ENCODE data around the gene PSKH1.

PSKH1 gene

GRCh38 chr16:67897231-67897630 is 4.2 kb downstream of the PSKH1 start:
- no peak overlapping the region for H3K4me3 Mint-ChIP-seq
- no peaks in the 10 kb centered on the region for H3K9me3 Mint-ChIP-seq
- peaks cover 47% of the 10 kb centered on the region for H3K4me1 Mint-ChIP-seq
- no peak for TF ChIP-seq CTCF (IDR thresholded peaks at IDR 0.05)
- H3K36me3 Mint-ChIP-seq (ENCODE audit: low read depth), result no peaks in the 10 kb centered on the region
- no peak for DNase-seq
- H3K27ac Mint-ChIP-seq, result no peak overlapping the region
- H3K27me3 Mint-ChIP-seq (ENCODE audit: low read depth, poor library complexity), result peaks cover 3% of the 10 kb centered on the region

GRCh38 chr16:67901734-67902133 is 8.7 kb downstream of the PSKH1 start:
- Mint-ChIP-seq H3K4me3 (no peak overlapping the region), H3K9me3 (no peaks in the 10 kb centered on the region), H3K36me3 (ENCODE audit: low read depth) (peaks cover 17% of the 10 kb centered on the region), H3K27ac (no peak overlapping the region), H3K27me3 (ENCODE audit: low read depth, poor library complexity) (no peaks in the 10 kb centered on the region), H3K4me1 (peaks cover 22% of the 10 kb centered on the region)
- no peak for TF ChIP-seq CTCF (IDR thresholded peaks at IDR 0.05)
- DNase-seq, result no peak

GRCh38 chr16:67902831-67903230 is 9.8 kb downstream of the PSKH1 start:
- Mint-ChIP-seq H3K36me3 (ENCODE audit: low read depth) (peaks cover 17% of the 10 kb centered on the region), H3K9me3 (no peaks in the 10 kb centered on the region), H3K4me3 (no peak overlapping the region), H3K4me1 (peaks cover 17% of the 10 kb centered on the region), H3K27ac (peak overlapping the region; percentile 64), H3K27me3 (ENCODE audit: low read depth, poor library complexity) (no peaks in the 10 kb centered on the region)
- no peak for TF ChIP-seq CTCF (IDR thresholded peaks at IDR 0.05)
- no peak for DNase-seq

DNA sequence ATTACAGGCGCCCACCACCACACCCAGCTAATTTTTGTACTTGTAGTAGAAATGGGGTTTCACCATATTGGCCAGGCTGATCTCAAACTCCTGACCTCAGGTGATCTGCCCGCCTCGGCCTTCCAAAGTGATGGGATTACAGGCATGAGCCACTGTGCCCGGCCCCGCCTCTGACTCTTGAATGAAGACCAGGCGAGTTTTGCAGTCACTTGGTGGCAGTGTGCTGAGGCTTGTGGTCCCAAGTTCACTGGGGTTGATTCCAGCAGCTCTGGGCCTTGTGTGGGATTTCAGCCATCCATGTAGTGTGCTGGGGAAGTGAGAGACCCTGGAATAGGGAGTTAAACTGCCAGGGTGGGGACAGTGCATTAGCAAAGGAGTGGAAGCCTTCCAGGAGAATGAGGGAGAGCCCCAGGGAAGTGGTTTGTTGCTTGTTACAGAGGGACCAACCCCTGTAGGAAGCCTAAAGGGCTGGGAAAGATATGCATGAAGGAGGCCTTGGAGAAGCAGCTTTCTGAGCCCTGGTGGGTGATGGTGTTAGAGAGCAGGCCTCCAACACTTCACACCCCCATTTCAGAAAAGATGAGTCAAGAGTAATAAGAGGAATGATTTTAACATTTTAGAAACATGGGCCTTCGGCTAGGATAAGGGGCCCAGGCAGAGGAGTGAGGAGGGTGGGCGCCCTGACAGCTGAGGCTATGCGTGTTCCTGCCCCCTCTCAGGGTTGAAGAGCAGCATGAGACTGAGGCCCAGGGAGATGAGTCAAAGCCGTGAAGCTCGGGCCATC is 14.5 kb downstream of the PSKH1 start:
- Mint-ChIP-seq H3K27ac (peak overlapping the region; percentile 87), H3K27me3 (ENCODE audit: low read depth, poor library complexity) (no peaks in the 10 kb centered on the region), H3K4me1 (no peaks in the 10 kb centered on the region), H3K4me3 (no peak overlapping the region), H3K9me3 (no peaks in the 10 kb centered on the region), H3K36me3 (ENCODE audit: low read depth) (peaks cover 28% of the 10 kb centered on the region)
- DNase-seq, result no peak
- TF ChIP-seq CTCF (IDR thresholded peaks at IDR 0.05), result no peak

DNA sequence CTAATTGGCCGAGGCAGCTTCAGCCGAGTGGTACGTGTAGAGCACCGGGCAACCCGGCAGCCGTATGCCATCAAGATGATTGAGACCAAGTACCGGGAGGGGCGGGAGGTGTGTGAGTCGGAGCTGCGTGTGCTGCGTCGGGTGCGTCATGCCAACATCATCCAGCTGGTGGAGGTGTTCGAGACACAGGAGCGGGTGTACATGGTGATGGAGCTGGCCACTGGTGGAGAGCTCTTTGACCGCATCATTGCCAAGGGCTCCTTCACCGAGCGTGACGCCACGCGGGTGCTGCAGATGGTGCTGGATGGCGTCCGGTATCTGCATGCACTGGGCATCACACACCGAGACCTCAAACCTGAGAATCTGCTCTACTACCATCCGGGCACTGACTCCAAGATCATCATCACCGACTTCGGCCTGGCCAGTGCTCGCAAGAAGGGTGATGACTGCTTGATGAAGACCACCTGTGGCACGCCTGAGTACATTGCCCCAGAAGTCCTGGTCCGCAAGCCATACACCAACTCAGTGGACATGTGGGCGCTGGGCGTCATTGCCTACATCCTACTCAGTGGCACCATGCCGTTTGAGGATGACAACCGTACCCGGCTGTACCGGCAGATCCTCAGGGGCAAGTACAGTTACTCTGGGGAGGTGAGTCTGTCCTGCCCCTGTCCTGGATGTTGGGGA is 16.1 kb downstream of the PSKH1 start:
- no peaks in the 10 kb centered on the region for H3K27me3 Mint-ChIP-seq (ENCODE audit: low read depth, poor library complexity)
- H3K4me1 Mint-ChIP-seq, result no peaks in the 10 kb centered on the region
- no peak overlapping the region for H3K4me3 Mint-ChIP-seq
- no peak for TF ChIP-seq CTCF (IDR thresholded peaks at IDR 0.05)
- peaks cover 21% of the 10 kb centered on the region for H3K36me3 Mint-ChIP-seq (ENCODE audit: low read depth)
- no peak overlapping the region for H3K27ac Mint-ChIP-seq
- no peak for DNase-seq
- no peaks in the 10 kb centered on the region for H3K9me3 Mint-ChIP-seq

Data from nephron progenitor cell (in vitro differentiated cells).